NCI-H187 treated with DMSO at 0.1 percent for 48 hours (cell line): Measurements from ENCODE around the gene VN1R5.

Source experiments
- DNase-seq: peaks from one replicate; lab custom pipeline; 2025; lab: John Stamatoyannopoulos, UW

The VN1R5 gene

DNA sequence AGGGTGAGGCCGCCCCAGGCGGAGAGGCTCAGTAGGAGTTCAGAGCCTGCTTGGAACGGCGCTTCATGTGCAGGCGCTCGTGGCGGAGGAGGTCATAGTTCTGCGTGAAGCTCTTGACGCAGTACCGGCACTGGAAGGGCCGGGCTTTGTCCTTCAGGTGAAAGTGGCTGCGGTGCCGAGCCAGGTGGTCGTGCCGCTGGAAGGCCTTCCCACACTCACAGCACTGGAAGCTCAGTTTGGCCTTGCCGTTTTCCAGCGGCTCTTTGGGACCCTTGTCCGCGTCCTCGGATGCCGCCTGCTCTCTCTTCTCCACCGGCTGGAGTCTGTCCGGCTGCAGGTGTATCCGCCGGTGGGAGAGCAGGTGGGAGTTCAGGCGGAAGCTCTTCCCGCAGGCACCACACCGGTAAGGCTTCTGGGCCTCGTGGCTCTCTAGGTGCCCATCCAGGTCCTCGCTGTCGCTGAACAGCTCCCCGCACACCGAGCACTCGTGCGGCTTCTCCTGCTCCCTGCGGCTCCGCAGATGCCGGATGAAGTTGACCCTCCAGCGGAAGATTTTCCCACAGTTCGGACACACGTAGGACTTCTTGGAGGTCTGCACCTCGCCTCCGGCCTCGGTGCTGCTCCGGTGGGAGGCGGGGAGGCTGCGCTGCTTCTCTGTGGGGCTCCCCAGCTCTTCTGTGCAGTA lies 44.8 kb downstream of the VN1R5 start:
- no peak for DNase-seq

DNA sequence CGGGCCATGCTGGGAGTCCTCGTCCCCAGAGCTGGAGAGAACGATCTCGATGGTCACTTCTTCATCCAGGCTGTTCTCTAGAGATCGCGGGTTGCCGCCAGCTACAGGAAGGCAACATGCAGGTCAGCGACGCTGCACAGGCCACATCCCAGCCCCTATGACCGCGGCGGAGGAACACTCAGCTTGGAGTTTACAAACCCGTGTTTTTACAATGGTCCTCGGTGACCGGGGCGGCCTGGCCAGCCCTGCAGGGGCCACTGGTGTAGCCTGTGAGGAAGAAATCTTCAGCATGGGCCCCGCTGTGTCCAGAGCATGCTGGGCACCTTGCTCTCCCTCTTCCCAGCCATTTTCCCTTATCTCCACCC lies 45.3 kb downstream of the VN1R5 start:
- no peak for DNase-seq

DNA sequence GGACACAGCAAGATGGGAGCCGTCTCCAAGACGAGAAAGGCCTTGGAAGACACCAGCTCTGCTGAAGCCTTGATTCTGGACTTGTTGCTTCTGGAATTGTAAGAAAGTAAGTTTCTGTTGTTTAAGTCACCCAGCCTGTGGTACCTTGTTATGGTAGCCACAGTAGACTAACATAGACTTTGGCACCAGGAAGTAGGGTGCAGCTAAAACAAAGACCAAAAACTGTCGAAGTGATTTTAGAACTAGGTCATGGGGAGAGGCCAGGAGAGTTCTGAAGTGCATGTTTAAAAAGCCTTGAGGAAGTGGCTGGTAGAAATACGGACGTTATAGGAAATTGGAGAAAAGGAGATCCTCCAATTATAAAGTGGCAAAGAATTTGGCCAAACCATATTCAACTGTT lies 47.3 kb downstream of the VN1R5 start:
- no peak for DNase-seq

DNA sequence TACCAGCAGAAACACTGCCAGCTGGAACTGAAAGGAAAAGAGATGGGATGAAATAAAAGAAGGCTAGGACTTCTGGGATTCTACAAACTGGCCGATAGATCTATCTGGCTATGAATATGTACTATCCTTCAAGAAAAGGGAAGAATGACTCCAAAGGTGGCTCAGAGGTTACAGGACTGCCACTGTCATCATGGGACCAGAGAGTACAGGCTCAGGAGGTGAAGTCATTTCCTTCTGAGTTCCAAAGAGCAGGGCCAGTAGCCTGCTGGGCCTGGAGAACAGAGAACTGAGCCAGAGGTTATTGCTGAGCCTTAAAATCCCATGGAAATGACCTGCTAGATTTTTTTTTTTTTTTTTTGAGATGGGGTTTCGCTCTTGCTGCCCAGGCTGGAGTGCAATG lies 48.2 kb downstream of the VN1R5 start:
- no peak for DNase-seq
